Activated CD4-positive, CD25-positive, alpha-beta regulatory T cell treated with anti-CD3 and anti-CD28 coated beads, Interleukin-2, amount 50 U/mL, for 24 hours (primary cell): ENCODE results near the gene NSRP1.
A peak's percentile ranks its signal among the peaks of the same experiment; 100 is the strongest.

Source experiments
- ATAC-seq, 2 donors: fragments of 150-1000 bp; cut with Tn5 transposase; one replicate each; pipeline ENCODE4 v1.10.0; 2021; ENCODE audit warnings: mild to moderate bottlenecking in 1 of 2, moderate library complexity in 1 of 2

The NSRP1 gene

GRCh38 chr17:30124273-30124796 is 7.7 kb downstream of the NSRP1 start:
- no peak for ATAC-seq

GRCh38 chr17:30130121-30130520 is 13.5 kb downstream of the NSRP1 start:
- no peak for ATAC-seq

DNA sequence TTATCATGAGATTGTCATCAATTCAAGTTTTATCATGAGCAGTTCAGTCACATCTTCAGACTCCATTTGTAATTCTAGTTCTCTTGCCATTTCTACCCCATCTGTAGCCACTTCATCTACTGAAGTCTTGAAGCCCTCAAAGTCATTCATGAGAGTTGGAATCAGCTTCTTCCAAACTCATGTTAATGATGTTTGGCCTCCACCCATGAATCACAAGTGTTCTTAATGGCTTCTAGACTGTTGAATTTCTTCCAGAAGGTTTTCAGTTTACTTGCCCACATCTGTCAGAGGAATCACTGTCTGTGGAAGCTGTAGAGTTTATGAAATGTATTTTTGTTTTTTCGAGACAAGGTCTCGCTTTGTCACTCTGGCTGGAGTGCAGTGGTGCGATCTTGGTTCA is 16.0 kb downstream of the NSRP1 start:
- ATAC-seq = no peak

DNA sequence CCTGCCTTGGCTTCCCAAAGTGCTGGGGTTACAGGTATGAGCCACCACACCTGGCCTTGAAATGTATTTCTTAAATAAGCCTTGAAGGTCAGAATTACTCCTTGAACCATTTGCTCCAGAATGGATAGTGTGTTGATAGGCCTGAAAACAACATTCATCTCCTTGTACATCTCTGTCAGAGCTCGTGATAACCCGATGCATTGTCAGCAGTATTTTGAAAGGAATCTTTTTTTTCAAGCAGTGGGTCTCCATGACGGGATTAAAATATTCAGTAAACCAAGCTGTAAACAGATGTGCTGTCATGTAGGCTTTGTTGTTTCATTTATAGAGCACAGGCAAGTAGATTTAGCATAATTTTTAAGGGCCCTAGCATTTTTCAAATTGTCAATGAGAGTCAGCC is 16.6 kb downstream of the NSRP1 start:
- ATAC-seq = no peak

- ATAC-seq = no peak
These were observed 17.9 kb downstream of the NSRP1 start for GRCh38 chr17:30134551-30134950.

DNA sequence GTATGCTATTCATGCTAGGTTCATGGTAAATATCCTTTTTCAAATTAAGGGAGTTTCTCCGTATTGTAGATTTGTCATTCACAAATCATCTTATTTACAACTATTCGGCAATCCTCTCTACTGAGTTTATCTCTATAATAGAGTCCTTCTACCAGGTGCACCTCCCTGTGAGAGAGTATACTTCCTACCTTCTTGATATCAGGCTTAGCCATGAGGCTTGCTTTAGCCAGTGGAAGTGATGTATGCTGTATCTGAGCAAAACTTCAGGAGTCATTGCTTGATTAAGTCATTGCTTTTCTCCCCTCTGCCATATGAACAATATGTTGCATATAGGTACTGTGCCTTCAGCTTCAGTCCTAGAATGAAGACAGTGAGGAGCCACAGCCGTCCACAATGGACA is 20.5 kb downstream of the NSRP1 start:
- no peak for ATAC-seq

DNA sequence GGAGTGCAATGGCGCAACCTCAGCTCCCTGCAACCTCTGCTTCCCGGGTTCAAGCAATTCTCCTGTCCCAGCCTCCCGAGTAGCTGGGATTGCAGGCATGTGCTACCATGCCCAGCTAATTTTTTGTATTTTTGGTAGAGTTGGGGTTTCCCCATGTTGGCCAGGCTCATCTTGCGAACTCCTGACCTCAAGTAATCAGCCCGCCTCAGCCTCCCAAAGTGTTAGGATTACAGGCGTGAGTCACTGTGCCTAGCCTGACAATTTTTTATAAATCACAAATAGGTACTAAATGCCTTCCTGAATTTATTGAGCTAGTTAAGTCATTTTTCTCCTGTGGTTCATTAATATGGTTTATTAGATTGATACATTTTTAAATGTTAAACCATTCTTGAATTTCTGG is 31.2 kb downstream of the NSRP1 start:
- ATAC-seq = peak in 1 of 2 donors; percentile 24

DNA sequence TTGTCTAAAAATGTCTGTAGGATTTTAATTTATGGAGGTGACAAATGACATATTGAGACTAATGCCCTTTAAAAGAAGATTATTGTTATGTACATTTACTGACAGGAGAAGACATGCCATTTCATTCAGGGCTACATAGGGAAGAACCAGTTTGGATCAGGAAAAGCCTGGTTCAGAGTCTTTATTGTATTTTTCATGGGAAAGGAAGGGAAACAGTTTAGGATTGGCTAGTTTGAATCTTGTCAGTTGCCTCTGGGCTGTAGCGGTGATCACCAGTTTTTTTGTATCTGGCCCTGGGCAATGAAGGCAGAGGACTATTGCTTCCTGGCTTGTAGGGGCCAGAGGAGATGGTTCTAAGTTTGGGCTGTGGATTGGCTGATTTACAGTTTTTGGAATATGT is 31.8 kb downstream of the NSRP1 start:
- no peak for ATAC-seq

DNA sequence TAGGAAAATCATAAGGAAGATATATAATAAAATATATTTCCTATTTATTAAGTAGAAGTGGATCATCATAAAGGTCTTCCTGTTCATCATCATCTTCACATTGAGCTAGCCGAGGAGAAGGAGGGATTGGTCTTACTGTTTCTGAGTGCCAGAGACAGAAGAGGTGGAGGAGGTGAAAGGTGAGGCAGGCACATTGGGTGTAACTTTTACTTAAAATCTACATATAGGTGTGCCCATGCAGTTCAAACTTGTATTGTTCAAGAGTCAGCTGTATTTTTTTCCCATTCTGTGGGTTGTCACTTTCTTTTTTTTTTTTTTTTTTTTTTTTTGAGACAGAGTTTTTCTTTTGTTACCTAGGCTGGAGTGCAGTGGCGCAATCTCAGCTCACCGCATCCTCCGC is 34.9 kb downstream of the NSRP1 start:
- ATAC-seq = no peak

- ATAC-seq = no peak
These were observed 36.8 kb downstream of the NSRP1 start for GRCh38 chr17:30153463-30153862.

DNA sequence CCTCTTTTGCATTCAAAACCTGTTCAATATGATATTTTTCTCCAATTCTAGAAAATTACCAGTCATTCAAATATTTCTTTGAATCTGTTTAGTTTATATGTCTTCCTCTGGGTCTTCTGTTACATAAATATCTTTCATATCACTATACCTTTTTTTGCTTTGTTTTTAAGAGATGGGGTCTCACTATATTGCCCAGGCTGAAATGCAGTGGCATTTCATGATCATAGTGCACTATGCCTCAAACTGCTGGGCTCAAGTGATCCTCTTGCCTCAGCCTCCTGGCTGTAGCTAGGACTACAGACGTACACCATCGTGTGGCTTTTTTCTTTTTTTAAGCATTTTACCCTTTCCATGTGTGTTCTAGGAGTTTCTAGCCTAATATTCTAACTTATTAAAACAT is 38.8 kb downstream of the NSRP1 start:
- no peak for ATAC-seq

DNA sequence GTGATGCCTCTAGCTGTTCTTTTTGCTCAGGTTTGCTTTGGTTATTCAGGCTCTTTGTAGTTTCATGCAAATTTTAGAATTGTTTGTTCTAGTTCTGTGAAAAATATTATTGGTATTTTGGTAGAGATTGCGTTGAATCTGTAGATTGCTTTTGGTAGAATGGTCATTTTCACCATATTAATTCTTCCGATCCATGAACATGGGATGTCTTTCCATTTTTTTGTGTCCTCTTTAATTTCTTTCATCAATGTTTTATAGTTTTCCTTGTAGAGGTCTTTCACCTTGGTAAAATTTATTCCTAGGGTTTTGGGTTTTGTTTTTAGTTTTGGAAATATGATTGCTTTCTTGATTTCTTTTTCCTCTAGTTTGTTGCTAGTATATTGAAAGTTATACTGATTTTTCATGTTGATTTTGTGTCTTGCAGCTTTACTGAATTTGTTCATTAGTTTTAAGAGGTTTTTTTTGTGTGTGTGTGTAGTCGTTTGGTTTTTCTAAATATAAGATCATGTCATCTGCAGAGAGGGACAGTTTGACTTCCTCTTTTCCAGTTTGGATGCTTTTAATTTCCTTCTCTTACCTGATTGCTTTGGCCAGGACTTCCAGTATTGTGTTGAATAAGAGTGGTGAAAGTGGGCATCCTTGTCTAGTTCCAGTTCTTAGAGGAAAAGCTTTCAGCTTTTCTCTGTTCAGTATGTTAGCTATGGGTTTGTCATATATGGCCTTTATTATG is 42.4 kb downstream of the NSRP1 start:
- ATAC-seq = no peak

- no peak for ATAC-seq
These were observed 44.0 kb downstream of the NSRP1 start for GRCh38 chr17:30160419-30161172.

DNA sequence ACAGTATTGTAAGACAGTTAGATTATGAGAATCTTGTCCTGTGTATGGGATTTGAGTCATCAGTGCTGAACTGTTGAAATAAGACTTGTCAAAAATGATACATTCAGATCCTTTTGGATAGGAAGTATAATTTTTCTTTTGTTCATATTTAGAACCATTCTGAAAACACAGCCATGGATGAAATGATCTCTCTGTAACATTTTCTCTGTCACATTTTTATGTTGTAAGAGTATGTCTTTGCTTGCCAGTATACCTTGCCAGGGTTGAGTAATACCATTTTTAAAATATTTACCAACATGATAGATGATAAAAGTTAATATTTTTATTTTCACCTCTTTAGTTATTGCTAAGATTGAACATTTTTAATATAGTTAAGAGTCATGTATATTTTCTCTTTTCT is 45.0 kb downstream of the NSRP1 start:
- no peak for ATAC-seq

DNA sequence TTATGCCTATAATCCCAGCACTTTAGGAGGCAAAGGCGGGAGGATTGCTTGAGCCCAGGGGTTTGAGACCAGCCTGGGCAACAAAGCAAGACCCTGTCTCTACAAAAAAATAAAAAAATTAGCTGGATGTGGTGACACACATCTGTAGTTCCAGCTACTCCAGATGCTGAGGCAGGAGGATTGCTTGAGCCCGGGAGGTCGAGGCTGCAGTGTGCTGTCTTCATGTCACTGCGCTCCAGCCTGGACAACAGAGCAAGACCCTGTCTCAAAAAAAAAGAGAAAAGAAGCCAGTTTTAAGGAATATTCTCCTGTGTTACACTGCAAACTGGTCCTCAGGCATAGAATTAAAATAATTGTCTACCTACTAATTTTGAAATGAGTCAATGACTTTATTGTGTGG is 47.9 kb downstream of the NSRP1 start:
- no peak for ATAC-seq

GRCh38 chr17:30165147-30165546 is 48.5 kb downstream of the NSRP1 start:
- no peak for ATAC-seq

DNA sequence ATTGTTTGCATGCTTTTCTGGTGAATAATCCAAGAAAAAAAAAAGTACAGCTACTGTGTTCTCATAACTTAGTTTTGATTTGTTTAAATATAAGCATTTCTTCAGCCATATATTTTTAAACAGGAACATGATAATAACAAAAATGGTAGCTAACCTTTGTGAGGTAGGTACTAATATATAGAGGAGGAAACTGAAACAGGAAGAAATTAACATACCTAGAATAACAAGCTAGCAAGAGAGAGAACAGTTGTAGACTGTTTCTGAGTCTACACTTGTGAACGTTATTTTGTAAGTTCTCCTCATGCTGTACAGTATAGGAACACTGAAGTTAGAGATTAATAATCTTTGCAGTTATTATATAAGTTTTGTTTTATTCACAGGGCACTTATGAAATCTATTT is 49.3 kb downstream of the NSRP1 start:
- ATAC-seq = peak in 1 of 2 donors; percentile 41

DNA sequence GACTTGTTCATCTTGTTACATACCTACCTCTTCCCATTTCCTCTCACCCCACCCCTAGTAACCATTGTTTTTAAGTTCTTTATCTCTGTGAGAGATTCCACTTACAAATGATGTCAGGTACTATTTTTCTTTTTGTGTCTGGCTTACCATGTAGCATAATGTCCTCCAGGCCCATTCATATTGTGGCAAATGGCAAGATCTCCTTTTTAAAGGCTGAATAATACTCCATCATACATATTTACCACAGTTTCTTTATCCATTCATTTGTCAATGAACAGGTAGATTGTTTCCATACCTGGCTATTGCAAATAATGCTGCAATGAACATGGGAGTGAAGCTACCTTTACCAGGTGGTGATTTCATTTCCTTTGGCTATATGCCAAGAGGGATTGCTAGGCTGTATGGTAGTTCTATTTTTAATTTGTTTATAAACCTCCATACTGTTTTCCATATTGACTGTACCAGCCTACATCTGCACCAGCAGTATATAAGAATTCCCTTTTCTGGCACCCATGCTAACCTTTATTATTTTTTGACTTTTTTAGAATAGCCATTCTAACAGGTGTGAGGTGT is 53.9 kb downstream of the NSRP1 start:
- ATAC-seq = no peak

DNA sequence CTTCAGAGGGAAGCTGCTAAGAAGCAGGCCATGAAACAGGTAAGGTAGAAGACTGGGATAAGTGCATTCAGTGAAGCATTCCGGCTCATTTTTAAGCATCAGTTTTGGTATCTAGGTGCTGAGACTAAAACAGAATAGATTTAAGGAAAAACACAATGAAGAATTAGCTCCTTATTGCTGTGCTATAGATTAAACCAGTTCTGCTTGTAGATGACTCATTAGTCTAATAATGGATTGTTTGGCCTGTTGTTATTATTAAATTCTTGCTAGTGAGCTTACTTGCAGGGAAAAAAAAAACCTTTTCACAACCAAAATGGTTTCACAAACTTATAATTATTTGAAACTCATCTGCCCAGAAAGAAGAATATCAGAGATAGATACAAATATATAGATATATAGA is 55.9 kb downstream of the NSRP1 start:
- no peak for ATAC-seq

DNA sequence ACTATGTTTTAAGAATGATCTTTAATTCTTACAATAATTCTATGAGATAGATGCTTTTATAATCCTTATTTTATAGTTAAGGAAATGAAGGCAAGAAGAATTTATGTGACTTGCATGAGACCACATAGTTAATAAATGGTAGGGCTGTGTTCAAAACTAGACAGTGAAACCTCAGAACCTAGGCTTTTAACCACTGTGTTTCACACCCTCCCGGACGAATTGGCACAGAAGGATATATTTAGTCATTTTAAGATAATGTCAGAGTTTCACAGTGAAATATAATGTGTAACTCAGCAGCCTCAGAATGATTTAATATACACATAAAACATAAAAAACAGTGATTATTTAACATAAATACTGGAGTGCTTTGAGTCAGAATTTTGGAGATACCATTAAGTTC is 57.0 kb downstream of the NSRP1 start:
- ATAC-seq = peak; percentile 87 to 93

DNA sequence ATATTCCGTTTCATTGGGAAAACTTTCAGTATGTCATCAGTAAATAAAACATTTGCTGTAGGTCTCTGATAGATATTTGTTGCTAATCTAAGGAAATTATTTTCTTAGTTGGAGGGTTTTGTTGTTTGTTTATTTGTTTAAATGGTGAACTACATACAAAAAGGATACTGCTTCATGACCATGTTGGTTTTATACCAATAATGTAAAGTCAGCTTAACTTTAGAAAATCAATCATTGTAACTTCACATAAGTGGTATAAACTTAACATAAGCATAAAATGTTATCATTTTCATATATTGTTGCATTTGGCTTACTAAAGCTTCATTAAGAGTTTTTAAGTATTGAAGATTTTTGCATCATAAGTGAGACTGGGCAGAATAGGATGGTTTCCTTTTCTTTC is 57.9 kb downstream of the NSRP1 start:
- ATAC-seq = no peak

DNA sequence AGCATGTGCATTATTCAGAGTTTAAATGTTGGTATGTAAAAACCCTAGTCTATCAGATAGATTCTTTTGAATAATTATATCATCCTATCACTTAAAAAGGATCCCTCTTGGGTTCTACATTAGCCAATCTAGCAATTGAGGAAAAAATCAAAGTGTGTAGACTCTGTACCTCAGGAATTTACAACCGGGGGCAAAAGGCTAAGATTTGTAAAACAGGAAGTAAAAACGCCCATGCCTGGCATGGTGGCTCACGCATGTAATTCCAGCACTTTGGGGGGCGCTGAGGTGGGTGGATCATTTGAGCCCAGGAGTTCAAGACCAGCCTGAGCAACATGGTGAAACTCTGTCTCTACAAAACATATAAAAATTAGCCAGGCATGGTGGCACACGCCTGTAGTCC is 60.2 kb downstream of the NSRP1 start:
- no peak for ATAC-seq

DNA sequence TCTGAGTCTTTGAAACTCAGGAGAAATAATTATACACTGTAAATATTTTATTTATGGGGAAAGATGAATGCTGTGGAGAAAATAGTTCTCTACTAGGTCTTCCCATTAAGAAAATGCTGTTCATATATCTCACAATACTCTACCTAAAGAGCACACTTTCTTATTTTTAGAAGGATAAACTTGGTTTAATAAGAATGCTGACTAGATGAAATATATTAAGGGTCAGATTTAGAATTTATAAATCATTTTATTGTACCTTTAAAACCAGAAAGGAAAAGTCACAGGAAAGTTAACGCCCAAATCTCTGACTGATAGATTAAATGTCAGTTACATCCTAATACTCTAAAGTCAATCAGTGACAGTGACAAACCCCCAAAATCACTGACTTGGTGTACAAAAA is 70.1 kb downstream of the NSRP1 start:
- ATAC-seq = no peak

GRCh38 chr17:30187573-30187972 is 71.0 kb downstream of the NSRP1 start:
- no peak for ATAC-seq
